H1 (cell line): Measurements from ENCODE around the gene CTIF. TPM values are rescaled to one million over a fixed set of nuclear protein-coding genes. Genes with fewer than 3 reads are reported as not detected.

Experiments used
- CTCF ChIA-PET: fragments of 300-600 bp; sonication (Branson Sonifier 250); formaldehyde crosslinking; loops from one replicate; lab custom pipeline; 2021; ENCODE audit not compliant: partially characterized antibody; lab: Charles Lee
- POLR2A ChIA-PET: fragments of 300-600 bp; sonication (Branson Sonifier 250); formaldehyde crosslinking; loops from one replicate; lab custom pipeline; 2021; ENCODE audit warnings: inconsistent platforms; ENCODE audit not compliant: partially characterized antibody; lab: Charles Lee
- DNase-seq, 2 experiments: peaks; one replicate each; pipeline versions ENCODE4 v3.0.0 to v3.0.0-alpha.2; 2010 to 2022; ENCODE audit warnings: low spot score in 2 of 2, low read depth in 1 of 2, mixed read lengths in 1 of 2
- FAIRE-seq: peaks from 2 replicates; lab custom pipeline; 2011; peaks lifted over from hg19 to GRCh38; lab: Jason Lieb, UNC
- H2AFZ ChIP-seq: 2 replicates; pipeline ENCODE4 v1.8.1; 2012; ENCODE audit warnings: low read length, inconsistent platforms
- H2AK5ac ChIP-seq: 2 replicates; pipeline ENCODE4 v1.6.1; 2013; ENCODE audit warnings: low read depth, low read length
- H2BK120ac ChIP-seq: replicated peaks from 2 replicates; pipeline ENCODE3; 2013; ENCODE audit warnings: low read depth, low read length, inconsistent platforms
- H2BK12ac ChIP-seq: 2 replicates; pipeline ENCODE4 v1.6.1; 2013; ENCODE audit warnings: low read depth, low read length
- H2BK15ac ChIP-seq: 2 replicates; pipeline ENCODE4 v1.6.1; 2013; ENCODE audit warnings: low read length
- H2BK20ac ChIP-seq: 2 replicates; pipeline ENCODE4 v1.6.1; 2013; ENCODE audit warnings: low read length
- H2BK5ac ChIP-seq: 2 replicates; pipeline ENCODE4 v1.6.1; 2013; ENCODE audit warnings: low read depth, low read length
- H3K14ac ChIP-seq: 2 replicates; pipeline ENCODE4 v1.6.1; 2013; ENCODE audit warnings: inconsistent platforms; ENCODE audit not compliant: insufficient read length
- H3K18ac ChIP-seq: 2 replicates; pipeline ENCODE4 v1.6.1; 2013; ENCODE audit warnings: low read length; ENCODE audit errors: extremely low read depth
- H3K23ac ChIP-seq: 2 replicates; pipeline ENCODE4 v1.6.1; 2013; ENCODE audit warnings: inconsistent platforms; ENCODE audit not compliant: insufficient read length
- H3K23me2 ChIP-seq: 2 replicates; pipeline ENCODE4 v1.6.1; 2013; ENCODE audit warnings: low read depth, low read length
- H3K27ac ChIP-seq: 2 replicates; pipeline ENCODE4 v1.6.1; 2011; ENCODE audit warnings: low read depth, low read length, inconsistent platforms
- H3K27me3 ChIP-seq, 4 experiments: replicated peaks in 1 of 4; 1 replicate in 1 of 4; 2 replicates in 3 of 4; pipeline versions ENCODE4 v1.6.1 to v1.8.1; 2011 to 2013; ENCODE audit warnings: low read length in 3 of 4, mild to moderate bottlenecking in 3 of 4, inconsistent platforms in 2 of 4, mixed read lengths in 2 of 4, moderate library complexity in 1 of 4; ENCODE audit not compliant: control insufficient read depth in 3 of 4, insufficient read depth in 3 of 4; ENCODE audit errors: extremely low read depth in 1 of 4
- H3K36me3 ChIP-seq, 4 experiments: 2 replicates each; pipeline versions ENCODE4 v1.6.1 to v1.8.1; 2011 to 2013; ENCODE audit warnings: mild to moderate bottlenecking in 4 of 4, low read length in 3 of 4, moderate library complexity in 2 of 4, control low read depth in 1 of 4, inconsistent platforms in 1 of 4; ENCODE audit not compliant: insufficient read depth in 4 of 4, control insufficient read depth in 2 of 4
- H3K4ac ChIP-seq: replicated peaks from 2 replicates; pipeline ENCODE3; 2013; ENCODE audit warnings: low read length, low read depth, mixed read lengths, inconsistent platforms; ENCODE audit not compliant: insufficient read length
- H3K4me1 ChIP-seq, 4 experiments: replicated peaks in 1 of 4; 1 replicate in 1 of 4; 2 replicates in 3 of 4; pipeline versions ENCODE4 v1.6.1 to v1.8.1; 2011 to 2013; ENCODE audit warnings: low read length in 3 of 4, inconsistent platforms in 2 of 4, mixed read lengths in 1 of 4; ENCODE audit not compliant: insufficient read depth in 4 of 4, control insufficient read depth in 3 of 4
- H3K4me2 ChIP-seq, 2 experiments: 2 replicates each; pipeline versions ENCODE4 v1.6.1 to v1.8.1; 2011 to 2013; ENCODE audit warnings: low read depth in 2 of 2, low read length in 2 of 2, control low read depth in 1 of 2, inconsistent platforms in 1 of 2, mild to moderate bottlenecking in 1 of 2; ENCODE audit not compliant: insufficient read depth in 1 of 2
- H3K4me3 ChIP-seq, 4 experiments: fragments of 200-600, 300-600 bp in 1 of 4; sonication (generic), shearing (Covaris generic), sonication (Bioruptor Twin) in 1 of 4; 2 replicates each; pipeline versions ENCODE4 v1.5.1 to v1.8.1; 2011 to 2016; ENCODE audit warnings: low read length in 4 of 4, low read depth in 3 of 4, control low read depth in 2 of 4, inconsistent platforms in 2 of 4, mild to moderate bottlenecking in 2 of 4, mixed read lengths in 1 of 4, moderate library complexity in 1 of 4; ENCODE audit not compliant: insufficient read depth in 2 of 4; ENCODE audit errors: extremely low read depth in 1 of 4
- H3K56ac ChIP-seq: replicated peaks from 2 replicates; pipeline ENCODE3; 2013; ENCODE audit warnings: low read depth, mild to moderate bottlenecking, mixed read lengths, low read length, inconsistent platforms; ENCODE audit not compliant: insufficient read length
- H3K79me1 ChIP-seq: 2 replicates; pipeline ENCODE4 v1.6.1; 2013; ENCODE audit warnings: low read depth, low read length, control low read depth
- H3K79me2 ChIP-seq, 2 experiments: 2 replicates each; pipeline versions ENCODE4 v1.6.1 to v1.8.1; 2012 to 2013; ENCODE audit warnings: low read length in 2 of 2, mild to moderate bottlenecking in 2 of 2, inconsistent platforms in 1 of 2; ENCODE audit not compliant: insufficient read depth in 2 of 2, control insufficient read depth in 1 of 2
- H3K9ac ChIP-seq, 4 experiments: replicated peaks in 1 of 4; 1 replicate in 1 of 4; 2 replicates in 3 of 4; pipeline versions ENCODE4 v1.6.1 to v1.8.1; 2011 to 2013; ENCODE audit warnings: low read depth in 3 of 4, low read length in 3 of 4, control low read depth in 2 of 4, mild to moderate bottlenecking in 2 of 4, moderate library complexity in 2 of 4, inconsistent platforms in 1 of 4; ENCODE audit errors: extremely low read depth in 1 of 4
- H3K9me3 ChIP-seq, 2 experiments: 2 replicates each; pipeline versions ENCODE4 v1.6.1 to v1.8.1; 2012 to 2013; ENCODE audit warnings: mild to moderate bottlenecking in 2 of 2, moderate library complexity in 2 of 2, control low read depth in 1 of 2, inconsistent platforms in 1 of 2, low read depth in 1 of 2, low read length in 1 of 2, mixed read lengths in 1 of 2; ENCODE audit not compliant: insufficient read depth in 2 of 2
- H4K20me1 ChIP-seq, 2 experiments: replicated peaks in 1 of 2; 2 replicates each; pipeline versions ENCODE3 to v1.8.1; 2011 to 2013; ENCODE audit warnings: inconsistent platforms in 2 of 2, low read length in 2 of 2, mild to moderate bottlenecking in 1 of 2; ENCODE audit not compliant: insufficient read depth in 2 of 2, control insufficient read depth in 1 of 2
- H4K5ac ChIP-seq: 2 replicates; pipeline ENCODE4 v1.6.1; 2013; ENCODE audit warnings: low read length, low read depth, mixed read lengths, inconsistent platforms; ENCODE audit not compliant: insufficient read length
- H4K8ac ChIP-seq: 2 replicates; pipeline ENCODE4 v1.8.0; 2013; ENCODE audit warnings: mild to moderate bottlenecking, moderate library complexity, low read length, inconsistent platforms; ENCODE audit not compliant: insufficient read depth; ENCODE audit errors: extremely low read depth
- H4K91ac ChIP-seq: replicated peaks from 2 replicates; pipeline ENCODE3; 2013; ENCODE audit warnings: low read length, mixed read lengths, inconsistent platforms; ENCODE audit not compliant: insufficient read length
- KDM5A ChIP-seq: fragments of 200-600 bp; IDR thresholded peaks from 2 replicates; pipeline ENCODE4 v1.7.1; 2012; ENCODE audit warnings: mild to moderate bottlenecking, low read length, inconsistent platforms, mixed read lengths
- WGBS, 2 experiments: shearing (Covaris generic) in 1 of 2; methylation state at CpG; one replicate each; pipeline versions ENCODE4 v1.1.6 to v1.1.7; 2013 to 2015; ENCODE audit warnings: low lambda C conversion rate in 2 of 2, mixed read lengths in 2 of 2, inconsistent platforms in 1 of 2, low coverage in 1 of 2, missing lambda C conversion rate in 1 of 2; ENCODE audit not compliant: insufficient replicate concordance in 2 of 2, insufficient coverage in 1 of 2, insufficient read length in 1 of 2; ENCODE audit errors: extremely low coverage in 1 of 2, missing lambda C conversion rate in 1 of 2; 5-methylcytosine and 5-hydroxymethylcytosine counted together
- polyA plus RNA-seq, 7 experiments: library from polyadenylated mRNA; depleted of rRNA in 3 of 7; stranded (reverse) in 5 of 7; unstranded in 2 of 7; fragments of >200 nt in 5 of 7; fragments of 200-250 nt in 2 of 7; gene quantifications; 1 replicate in 5 of 7; 2 replicates in 1 of 7; 4 replicates in 1 of 7; pipeline versions ENCODE4 v1.2.1 to v1.2.3, GENCODE V29; 2011 to 2013; ENCODE audit warnings: missing spikeins in 2 of 7, mixed read lengths in 2 of 7
- total RNA-seq: library from RNA; stranded (reverse); fragmentation: NEBNext Ultra II Directional; extraction: Animal tissue kit (Norgen Biotek cat#: 25700); gene quantifications from 2 replicates; pipeline ENCODE4 v1.2.1, GENCODE V29; 2021

Gene CTIF
- total and polyA plus RNA-seq, 2 of the 8 experiments (the other 6 are each of a cell fraction or from before 2014, with no cell fraction given): 9.0 to 17.8 TPM

GRCh38 chr18:48773821-48774220 lies 235.0 kb downstream of the CTIF start:
- TF ChIP-seq KDM5A: no peak
- H4K5ac ChIP-seq: no peak overlapping the region
- H4K8ac ChIP-seq: no peak overlapping the region
- H3K23ac ChIP-seq: no peak overlapping the region
- peaks cover 0 to 2% (median 0%) of the 10 kb centered on the region in 4 experiments; a peak in 3 of 7 replicates for H3K4me1 ChIP-seq
- no peak for FAIRE-seq
- H3K4me3 ChIP-seq: no peak overlapping the region
- H2BK12ac ChIP-seq: no peak overlapping the region
- no peak overlapping the region for H3K18ac ChIP-seq
- no peak overlapping the region for H4K91ac ChIP-seq
- no peak overlapping the region for H3K4me2 ChIP-seq
- no peak overlapping the region for H2BK15ac ChIP-seq
- H2BK5ac ChIP-seq: no peak overlapping the region
- DNase-seq: no peak
- H3K9ac ChIP-seq: no peak overlapping the region
- H3K4ac ChIP-seq: no peak overlapping the region
- H3K27me3 ChIP-seq: no peaks in the 10 kb centered on the region
- no peak overlapping the region for H2AK5ac ChIP-seq
- no peak overlapping the region for H3K56ac ChIP-seq
- no peak overlapping the region for H3K14ac ChIP-seq
- no peak overlapping the region for H2AFZ ChIP-seq
- ChIA-PET POLR2A (no interaction called here), CTCF (interaction anchor here (0.6 to 3.6 kb wide), 13 partner anchors 10 to 306 kb away, joined by 3 to 15 read pairs (median 3); no protein-coding TSS in a partner anchor)
- no peaks in the 10 kb centered on the region for H3K79me2 ChIP-seq
- no peaks in the 10 kb centered on the region for H3K79me1 ChIP-seq
- H4K20me1 ChIP-seq: no peaks in the 10 kb centered on the region
- no peak overlapping the region for H2BK120ac ChIP-seq
- 91% methylated on average over 6 of the region's 6 CpGs; no CpG with 5 or more reads in 1 of the 2 experiments for WGBS, 2 experiments
- no peaks in the 10 kb centered on the region for H3K9me3 ChIP-seq
- H3K27ac ChIP-seq: no peak overlapping the region
- no peaks in the 10 kb centered on the region; a peak in 2 of 8 replicates for H3K36me3 ChIP-seq
- no peak overlapping the region for H2BK20ac ChIP-seq
- H3K23me2 ChIP-seq: peaks cover 1% of the 10 kb centered on the region; the same call in 1 of the 2 replicates
